Caco-2 (cell line): Measurements from ENCODE around the gene UBE3A. TPM values are rescaled to one million over a fixed set of nuclear protein-coding genes. Genes with fewer than 3 reads are reported as not detected.

Experiments used
- BruUV-seq: library from RNA; stranded (reverse); fragments of 400-500 nt; replicated peaks from 2 replicates; lab custom pipeline; 2021; lab: Mats Ljungman, UMichigan
- CTCF ChIA-PET: fragments of 300-600 bp; sonication (Branson Sonifier 250); formaldehyde crosslinking; loops from one replicate; lab custom pipeline; 2022; ENCODE audit warnings: antibody characterized with exemption; lab: Charles Lee
- POLR2A ChIA-PET: fragments of 300-600 bp; sonication (Branson Sonifier 250); formaldehyde crosslinking; loops from one replicate; lab custom pipeline; 2022; ENCODE audit warnings: antibody characterized with exemption; lab: Charles Lee
- DNase-seq, 2 experiments: peaks; one replicate each; pipeline versions ENCODE4 v3.0.0 to v3.0.0-alpha.2; 2020 to 2022
- H3K27me3 ChIP-seq: replicated peaks from 2 replicates; pipeline ENCODE4 v1.6.0; 2011; ENCODE audit warnings: low read length; ENCODE audit not compliant: control insufficient read depth, insufficient read depth
- H3K36me3 ChIP-seq: 2 replicates; pipeline ENCODE4 v1.5.1; 2011; ENCODE audit warnings: low read length; ENCODE audit not compliant: control insufficient read depth, insufficient read depth
- H3K4me1 ChIP-seq: fragments of 250-450 bp; sonication (Bioruptor Pico); 2 replicates; pipeline ENCODE4 v1.5.1; 2020; ENCODE audit warnings: mild to moderate bottlenecking
- H3K4me3 ChIP-seq: 2 replicates; pipeline ENCODE4 v1.5.1; 2011; ENCODE audit warnings: low read depth, mild to moderate bottlenecking, control low read depth, low read length
- H3K9me3 ChIP-seq: fragments of 250-450 bp; sonication (Bioruptor Pico); 2 replicates; pipeline ENCODE4 v1.5.1; 2020; ENCODE audit warnings: mild to moderate bottlenecking, moderate library complexity
- H3K27ac Mint-ChIP-seq: one replicate; pipeline ENCODE4 v1.8.0; 2022; ENCODE audit warnings: mixed read lengths; ENCODE audit not compliant: unreplicated experiment
- H3K27me3 Mint-ChIP-seq: one replicate; pipeline ENCODE4 v1.8.0; 2022; ENCODE audit warnings: mixed read lengths; ENCODE audit not compliant: insufficient read depth, unreplicated experiment
- H3K36me3 Mint-ChIP-seq: one replicate; pipeline ENCODE4 v1.8.0; 2022; ENCODE audit warnings: mild to moderate bottlenecking, mixed read lengths; ENCODE audit not compliant: insufficient read depth, unreplicated experiment
- H3K4me1 Mint-ChIP-seq: one replicate; pipeline ENCODE4 v1.8.0; 2022; ENCODE audit warnings: low read depth, mixed read lengths; ENCODE audit not compliant: unreplicated experiment
- H3K4me3 Mint-ChIP-seq: one replicate; pipeline ENCODE4 v1.8.0; 2022; ENCODE audit warnings: mild to moderate bottlenecking, moderate library complexity, mixed read lengths; ENCODE audit not compliant: unreplicated experiment
- H3K9me3 Mint-ChIP-seq: one replicate; pipeline ENCODE4 v1.8.0; 2022; ENCODE audit warnings: mixed read lengths; ENCODE audit not compliant: unreplicated experiment
- intact Hi-C: fragments of 100-400 bp; cut with micrococcal nuclease; formaldehyde crosslinking; loops from one replicate; pipeline ENCODE4 v1.10.0; 2022; ENCODE audit not compliant: unreplicated experiment
- total RNA-seq: library from RNA; stranded (reverse); gene quantifications from 2 replicates; pipeline ENCODE4 v1.2.3, GENCODE V29; 2022
- TF ChIP-seq, protein P1 (sequence below), 2 experiments: fragments of 200-600 bp in 1 of 2; IDR thresholded peaks; 1 replicate in 1 of 2; 2 replicates in 1 of 2; pipeline versions ENCODE4 v1.5.1 to v1.8.0; 2011 to 2022; ENCODE audit warnings: antibody characterized with exemption in 1 of 2, control low read depth in 1 of 2, inconsistent platforms in 1 of 2, low read depth in 1 of 2, low read length in 1 of 2, mild to moderate bottlenecking in 1 of 2, moderate library complexity in 1 of 2; ENCODE audit not compliant: insufficient read depth in 1 of 2, severe bottlenecking in 1 of 2, unreplicated experiment in 1 of 2

UBE3A gene
- total RNA-seq, 1 experiment from 2014 or later = 125 TPM

DNA sequence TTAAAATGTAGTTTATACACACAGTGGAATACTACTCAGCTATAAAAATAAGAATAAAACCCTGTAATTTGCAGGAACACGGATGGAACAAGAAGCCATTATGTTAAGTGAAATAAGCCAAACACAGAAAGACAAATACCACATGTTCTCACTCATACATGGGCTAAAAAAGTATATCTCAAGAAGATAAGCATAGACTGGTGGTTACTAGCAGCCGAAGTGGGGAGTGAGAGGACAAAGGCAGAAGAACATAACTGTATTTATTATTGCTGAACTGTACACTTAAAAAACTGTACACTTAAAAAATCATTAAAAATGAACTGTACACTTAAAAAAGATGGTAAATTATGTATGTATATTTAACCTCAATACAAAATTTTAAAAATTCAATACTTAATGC lies 11.0 kb downstream of the UBE3A start:
- CTCF ChIA-PET = no interaction called here
- Mint-ChIP-seq H3K27ac (no peak overlapping the region), H3K4me3 (no peak overlapping the region), H3K4me1 (peaks cover 9% of the 10 kb centered on the region), H3K27me3 (no peaks in the 10 kb centered on the region), H3K36me3 (peaks cover 13% of the 10 kb centered on the region), H3K9me3 (no peaks in the 10 kb centered on the region)
- Histone ChIP-seq H3K36me3 (no peaks in the 10 kb centered on the region), H3K27me3 (no peaks in the 10 kb centered on the region), H3K9me3 (no peaks in the 10 kb centered on the region), H3K4me3 (no peak overlapping the region), H3K4me1 (no peaks in the 10 kb centered on the region)
- intact Hi-C loops = no loop called here
- POLR2A ChIA-PET = no interaction called here
- TF ChIP-seq, protein P1, sequence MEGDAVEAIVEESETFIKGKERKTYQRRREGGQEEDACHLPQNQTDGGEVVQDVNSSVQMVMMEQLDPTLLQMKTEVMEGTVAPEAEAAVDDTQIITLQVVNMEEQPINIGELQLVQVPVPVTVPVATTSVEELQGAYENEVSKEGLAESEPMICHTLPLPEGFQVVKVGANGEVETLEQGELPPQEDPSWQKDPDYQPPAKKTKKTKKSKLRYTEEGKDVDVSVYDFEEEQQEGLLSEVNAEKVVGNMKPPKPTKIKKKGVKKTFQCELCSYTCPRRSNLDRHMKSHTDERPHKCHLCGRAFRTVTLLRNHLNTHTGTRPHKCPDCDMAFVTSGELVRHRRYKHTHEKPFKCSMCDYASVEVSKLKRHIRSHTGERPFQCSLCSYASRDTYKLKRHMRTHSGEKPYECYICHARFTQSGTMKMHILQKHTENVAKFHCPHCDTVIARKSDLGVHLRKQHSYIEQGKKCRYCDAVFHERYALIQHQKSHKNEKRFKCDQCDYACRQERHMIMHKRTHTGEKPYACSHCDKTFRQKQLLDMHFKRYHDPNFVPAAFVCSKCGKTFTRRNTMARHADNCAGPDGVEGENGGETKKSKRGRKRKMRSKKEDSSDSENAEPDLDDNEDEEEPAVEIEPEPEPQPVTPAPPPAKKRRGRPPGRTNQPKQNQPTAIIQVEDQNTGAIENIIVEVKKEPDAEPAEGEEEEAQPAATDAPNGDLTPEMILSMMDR (IDR thresholded peaks at IDR 0.05; ENCODE audit: insufficient read depth in 1 of 2, low read depth in 1 of 2, low read length in 1 of 2, severe bottlenecking in 1 of 2, unreplicated experiment in 1 of 2) = no peak
- no TSS peak for BruUV-seq
- no peak for DNase-seq

DNA sequence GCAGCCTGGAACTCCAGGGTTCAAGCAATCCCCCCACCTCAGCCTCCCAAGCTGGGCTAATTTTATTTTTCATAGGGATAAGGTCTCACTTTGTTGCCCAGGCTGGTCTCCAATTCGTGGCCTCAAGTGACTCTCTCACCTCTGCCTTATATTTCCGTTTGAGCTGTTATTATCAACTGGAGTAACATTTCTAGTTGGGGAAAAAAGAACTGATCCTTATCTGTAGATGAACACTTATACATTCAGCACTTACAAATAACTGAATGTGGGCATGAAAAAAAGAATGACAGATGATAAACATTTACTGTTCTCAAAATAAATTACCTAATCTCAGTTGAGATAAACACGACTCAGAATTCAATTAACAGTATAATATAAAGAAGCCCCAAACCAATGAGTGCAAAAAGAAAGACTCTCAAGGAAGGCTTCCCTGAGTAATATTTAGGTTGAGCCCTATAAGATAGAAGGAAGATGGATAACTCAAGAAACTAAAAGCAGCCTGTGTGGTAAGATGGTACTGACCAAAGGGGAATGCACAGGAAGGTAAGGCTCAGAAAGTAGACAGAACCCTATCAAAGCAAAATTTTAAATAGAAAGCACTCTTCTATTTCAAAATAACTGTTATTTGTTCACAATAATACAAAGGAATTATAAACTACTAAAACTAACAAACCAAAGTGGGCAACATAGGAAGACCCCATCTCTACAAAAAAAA lies 11.8 kb downstream of the UBE3A start:
- Mint-ChIP-seq H3K4me3 (no peak overlapping the region), H3K27ac (no peak overlapping the region), H3K27me3 (no peaks in the 10 kb centered on the region), H3K4me1 (peaks cover 9% of the 10 kb centered on the region), H3K9me3 (peaks cover 4% of the 10 kb centered on the region), H3K36me3 (peaks cover 13% of the 10 kb centered on the region)
- Histone ChIP-seq H3K4me3 (no peak overlapping the region), H3K36me3 (no peaks in the 10 kb centered on the region), H3K4me1 (no peaks in the 10 kb centered on the region), H3K27me3 (no peaks in the 10 kb centered on the region), H3K9me3 (no peaks in the 10 kb centered on the region)
- no peak for DNase-seq
- TSS peak; percentile 1 for BruUV-seq
- ChIA-PET CTCF (no interaction called here), POLR2A (no interaction called here)
- TF ChIP-seq, protein P1 (IDR thresholded peaks at IDR 0.05; ENCODE audit: insufficient read depth in 1 of 2, low read depth in 1 of 2, low read length in 1 of 2, severe bottlenecking in 1 of 2, unreplicated experiment in 1 of 2) = no peak
- intact Hi-C loops = no loop called here

DNA sequence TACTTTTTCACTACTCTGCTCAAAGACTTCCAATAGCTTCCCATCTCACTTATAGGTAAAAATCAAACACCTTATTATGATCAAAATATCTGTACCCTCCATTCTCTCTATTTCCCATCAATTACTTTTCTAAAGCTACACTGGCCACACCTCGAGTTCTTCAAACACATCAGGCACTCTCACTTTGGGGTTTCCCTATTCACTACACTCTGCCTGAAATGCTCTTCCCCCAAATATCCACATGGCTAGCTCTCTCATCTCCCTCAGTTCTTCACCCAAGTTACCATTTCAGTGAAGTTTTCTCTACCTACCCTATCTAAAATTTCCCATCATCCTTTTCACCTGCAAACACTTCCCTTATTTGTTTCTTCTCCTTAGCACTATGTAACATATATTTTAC lies 14.8 kb downstream of the UBE3A start:
- POLR2A ChIA-PET = no interaction called here
- TF ChIP-seq, protein P1 (IDR thresholded peaks at IDR 0.05; ENCODE audit: insufficient read depth in 1 of 2, low read depth in 1 of 2, low read length in 1 of 2, severe bottlenecking in 1 of 2, unreplicated experiment in 1 of 2) = no peak
- Mint-ChIP-seq H3K27me3 (no peaks in the 10 kb centered on the region), H3K4me3 (no peak overlapping the region), H3K9me3 (peaks cover 29% of the 10 kb centered on the region), H3K36me3 (peaks cover 28% of the 10 kb centered on the region), H3K4me1 (peaks cover 22% of the 10 kb centered on the region), H3K27ac (no peak overlapping the region)
- CTCF ChIA-PET = no interaction called here
- BruUV-seq = no TSS peak
- intact Hi-C loops = no loop called here
- Histone ChIP-seq H3K27me3 (no peaks in the 10 kb centered on the region), H3K9me3 (no peaks in the 10 kb centered on the region), H3K4me3 (no peak overlapping the region), H3K4me1 (no peaks in the 10 kb centered on the region), H3K36me3 (no peaks in the 10 kb centered on the region)
- no peak for DNase-seq
